HG03565 (cell line): ENCODE data around the gene TRAP1.
A peak's percentile ranks its signal among the peaks of the same experiment; 100 is the strongest.

Experiments
- ATAC-seq: cut with Tn5 transposase; IDR thresholded peaks from one replicate; pipeline ENCODE4 v1.9.1; 2021; ENCODE audit warnings: mild to moderate bottlenecking, moderate library complexity; ENCODE audit not compliant: unreplicated experiment

TRAP1 gene

DNA sequence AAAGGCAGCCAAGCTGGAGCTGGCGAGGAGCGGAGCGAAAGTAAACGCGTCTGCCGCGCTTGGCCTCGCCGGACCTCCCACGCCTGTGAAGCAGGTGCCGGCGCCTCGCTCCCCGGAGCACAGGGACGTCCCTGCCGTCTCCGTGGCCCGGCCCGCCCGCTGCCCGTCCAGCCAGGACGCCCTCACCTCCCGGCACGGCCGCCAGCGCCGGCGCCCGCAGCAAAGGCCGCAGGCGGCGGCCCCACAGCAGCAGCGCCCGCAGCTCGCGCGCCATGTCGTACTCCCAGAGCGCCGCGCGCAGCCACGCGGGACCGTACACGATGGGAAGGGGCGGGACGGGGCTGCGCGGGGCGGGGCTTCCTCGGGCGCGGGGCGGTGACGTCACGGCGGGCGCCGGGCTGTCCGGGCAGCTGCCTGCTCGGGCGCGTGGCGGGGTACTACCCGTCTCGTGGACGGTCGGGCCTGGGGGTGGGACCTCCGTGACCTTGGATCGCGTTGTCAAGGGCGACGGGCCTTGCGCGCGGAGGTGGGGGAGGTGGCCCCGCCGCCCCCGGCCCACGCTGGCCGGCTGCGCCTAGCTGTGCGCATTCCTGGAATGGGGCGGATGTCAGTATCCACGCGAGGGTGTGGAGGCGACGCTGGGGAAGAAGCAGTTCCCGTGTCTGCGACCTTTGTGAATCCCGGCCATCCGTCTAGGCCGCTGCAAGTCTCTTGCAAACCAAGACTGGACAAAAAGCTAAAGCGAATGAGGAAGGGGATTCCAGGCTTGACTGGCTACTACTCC lies at the start of gene TRAP1:
Gene TRAP1 (minus strand): TSS at position 290 of the 784 bp plus-strand sequence. CDS start 16 bp downstream, at position 274.
- ATAC-seq = peak; percentile 73

- ATAC-seq = no peak
These were observed 48.9 kb upstream of the TRAP1 start for GRCh38 chr16:3766177-3766576.

GRCh38 chr16:3764409-3764808 lies 47.1 kb upstream of the TRAP1 start:
- ATAC-seq = no peak

- ATAC-seq = no peak
These were observed 44.9 kb upstream of the TRAP1 start for GRCh38 chr16:3762107-3762750.

GRCh38 chr16:3761375-3762106 lies 44.2 kb upstream of the TRAP1 start:
- no peak for ATAC-seq

DNA sequence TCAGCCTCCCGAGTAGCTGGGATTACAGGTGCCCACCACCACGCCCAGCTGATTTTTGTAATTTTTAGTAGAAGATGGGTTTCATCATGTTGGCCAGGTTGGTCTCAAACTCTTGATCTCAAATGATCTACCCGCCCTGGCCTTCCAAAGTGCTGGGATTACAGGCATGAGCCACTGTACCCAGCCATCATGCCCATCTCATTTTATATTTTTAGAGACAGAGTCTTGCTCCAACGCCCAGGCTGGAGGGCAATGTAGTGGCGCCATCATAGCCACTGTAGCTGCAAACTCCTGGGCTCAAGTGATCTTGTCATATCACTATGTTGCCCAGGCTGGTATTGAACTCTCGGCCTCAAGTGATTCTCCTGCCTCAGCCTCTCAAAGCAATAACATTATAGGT lies 43.2 kb upstream of the TRAP1 start:
- no peak for ATAC-seq

- no peak for ATAC-seq
These were observed 42.4 kb upstream of the TRAP1 start for GRCh38 chr16:3759736-3760135.

DNA sequence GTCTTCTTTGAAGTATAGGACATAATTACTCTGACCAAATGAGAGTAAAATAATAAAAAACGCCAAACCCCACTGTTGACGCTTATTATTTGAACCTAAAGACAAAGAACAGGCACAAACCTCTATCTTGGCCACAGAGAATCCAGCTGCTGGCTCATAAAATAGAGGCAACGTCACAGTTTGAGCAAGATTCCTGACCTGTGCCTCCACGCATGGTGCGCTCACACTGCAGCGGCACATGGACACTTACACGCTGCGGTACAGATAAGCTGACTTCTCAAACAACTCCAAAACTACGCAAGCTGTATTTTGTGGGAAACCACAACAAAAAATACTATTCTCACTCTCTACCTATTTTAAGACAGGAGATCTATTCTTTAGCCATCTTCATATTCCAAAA lies 38.8 kb upstream of the TRAP1 start:
- ATAC-seq = no peak

GRCh38 chr16:3755249-3755648 lies 37.9 kb upstream of the TRAP1 start:
- no peak for ATAC-seq

GRCh38 chr16:3754772-3755171 lies 37.4 kb upstream of the TRAP1 start:
- no peak for ATAC-seq

DNA sequence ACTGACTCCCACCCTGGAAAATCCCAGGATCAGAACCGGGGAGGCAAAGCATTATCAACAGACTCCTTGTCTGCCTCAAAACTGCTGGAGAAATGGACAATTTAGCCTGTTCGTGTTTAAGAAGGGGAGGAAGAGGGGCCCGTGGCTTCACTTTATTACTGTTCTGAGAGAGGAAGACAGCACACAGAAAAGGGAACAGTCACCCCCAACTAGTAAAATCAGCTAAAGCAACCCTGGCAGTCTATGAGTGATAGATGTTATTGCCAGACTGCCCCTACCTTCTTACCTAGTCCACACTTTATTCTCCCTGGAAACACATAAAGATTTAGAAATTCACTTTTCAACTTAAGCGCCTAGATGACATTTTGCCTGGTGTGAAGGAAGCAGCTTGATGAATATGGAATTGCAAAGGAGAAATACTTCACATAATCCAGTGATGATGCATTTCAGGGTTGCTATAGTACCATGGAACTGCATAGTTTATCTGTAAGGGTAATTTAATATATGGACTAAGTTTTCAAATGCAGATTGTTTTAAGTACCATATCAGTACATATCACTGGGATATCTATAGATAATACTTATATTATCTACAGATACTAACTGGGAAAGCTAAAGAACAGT lies 36.9 kb upstream of the TRAP1 start:
- ATAC-seq = no peak

DNA sequence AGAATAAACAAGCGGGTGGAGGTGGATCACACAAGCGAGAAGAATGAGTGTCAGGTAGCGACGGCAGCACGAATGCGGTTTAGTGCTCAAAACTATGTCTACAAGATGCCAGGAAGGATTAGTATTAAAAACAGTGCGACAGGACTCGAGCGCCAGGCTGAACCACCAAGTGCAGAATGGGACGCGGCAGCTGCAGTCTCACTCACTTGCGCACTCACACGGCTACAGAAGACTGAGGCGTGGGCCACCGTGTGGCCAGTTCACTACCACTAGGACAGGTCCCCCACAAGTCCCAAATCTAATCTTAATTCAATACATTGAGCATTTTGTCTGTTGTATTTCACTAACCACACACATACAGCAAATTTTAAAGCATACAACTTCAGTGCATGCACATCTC lies 35.7 kb upstream of the TRAP1 start:
- no peak for ATAC-seq

- ATAC-seq = no peak
These were observed 34.6 kb upstream of the TRAP1 start for GRCh38 chr16:3751878-3752277.

- ATAC-seq = no peak
These were observed 31.0 kb upstream of the TRAP1 start for GRCh38 chr16:3748307-3748706.

DNA sequence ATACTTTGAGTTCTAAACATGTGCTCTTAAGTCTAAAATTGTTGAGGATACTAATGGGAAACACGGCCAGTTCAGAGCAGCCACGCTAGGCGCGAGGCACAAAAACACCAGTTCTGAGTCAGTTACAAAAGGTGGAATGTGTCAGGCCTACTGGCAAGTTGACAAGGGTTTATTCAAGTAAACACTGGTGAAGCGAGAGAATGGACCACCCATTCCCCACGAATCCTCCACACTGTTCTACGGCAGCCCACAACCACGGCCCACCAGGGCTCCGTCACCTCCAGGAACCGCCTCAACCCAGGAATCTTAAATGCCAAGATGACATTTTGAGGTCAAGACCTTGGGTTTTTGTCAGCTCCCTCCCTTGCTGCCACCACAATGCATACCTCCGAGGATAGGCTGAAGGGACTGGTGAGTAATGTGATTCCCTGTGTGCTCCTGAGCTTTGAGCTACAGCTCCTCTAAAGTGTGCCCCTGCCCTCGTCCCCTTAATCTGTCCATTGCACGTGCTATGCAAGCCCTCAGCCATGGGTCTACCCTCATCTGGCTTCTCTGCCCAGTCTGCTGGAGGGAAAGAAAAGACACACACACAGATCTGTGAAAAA lies 28.5 kb upstream of the TRAP1 start:
- ATAC-seq = no peak

- ATAC-seq = no peak
These were observed 26.7 kb upstream of the TRAP1 start for GRCh38 chr16:3744018-3744417.

DNA sequence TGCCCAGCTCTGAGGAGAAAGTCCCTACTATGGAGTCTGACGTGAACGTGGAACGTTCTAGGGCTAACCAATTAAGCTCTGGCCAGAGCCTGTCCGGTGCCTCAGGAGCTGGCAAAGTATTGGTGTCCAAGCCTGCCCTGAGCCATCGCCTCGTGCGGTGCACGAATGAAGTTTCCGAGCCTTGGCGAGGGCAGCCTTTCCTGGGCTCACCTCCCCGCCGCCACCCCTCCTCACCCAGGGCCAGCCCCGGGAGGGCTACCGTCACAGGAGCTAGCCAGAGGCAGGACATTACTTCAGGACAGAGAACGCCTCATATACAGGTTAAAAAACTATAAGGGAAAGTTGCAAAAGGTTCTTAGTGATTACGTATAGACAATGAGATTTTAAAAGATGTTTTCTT lies 23.6 kb upstream of the TRAP1 start:
- ATAC-seq = no peak

DNA sequence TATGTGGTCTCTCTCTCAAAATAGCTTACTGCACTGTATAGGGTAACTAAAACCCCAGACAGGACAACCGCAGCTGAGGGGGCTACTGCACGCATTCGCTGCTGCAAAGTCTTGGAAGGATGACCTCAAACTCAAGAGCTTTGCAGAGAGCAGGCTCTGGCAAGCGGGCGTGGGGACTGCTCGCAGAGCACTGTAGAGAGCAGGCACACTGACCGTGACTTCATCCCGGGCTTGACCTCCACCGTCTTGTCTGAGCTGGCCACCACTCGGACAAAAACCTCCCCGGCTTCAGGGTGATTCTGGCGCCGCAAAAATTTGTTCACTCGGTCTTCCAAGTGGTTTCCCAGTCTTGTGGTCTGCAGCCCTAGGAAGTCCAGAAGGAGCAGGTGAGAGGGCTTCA lies 22.9 kb upstream of the TRAP1 start:
- ATAC-seq = no peak

DNA sequence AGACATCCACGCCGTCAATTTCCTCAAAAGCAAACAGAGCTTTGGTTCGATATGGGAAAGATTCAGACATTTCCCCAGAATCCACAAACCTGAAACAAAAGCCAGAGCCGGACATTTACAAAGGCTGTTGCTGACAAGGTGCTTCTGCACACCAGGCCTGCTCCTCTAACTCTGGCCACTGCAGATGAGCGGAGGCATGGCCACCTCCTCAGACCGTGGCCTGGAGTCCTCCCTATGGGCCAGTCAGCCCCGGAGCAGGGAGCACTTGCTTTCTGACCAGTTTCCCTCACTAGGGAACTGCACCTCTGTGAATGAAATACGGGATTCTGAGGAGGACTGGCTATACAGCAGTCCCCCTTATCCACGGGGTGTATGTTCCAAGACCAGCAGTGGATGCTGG lies 22.3 kb upstream of the TRAP1 start:
- ATAC-seq = no peak

- ATAC-seq = no peak
These were observed 21.2 kb upstream of the TRAP1 start for GRCh38 chr16:3738541-3738940.

DNA sequence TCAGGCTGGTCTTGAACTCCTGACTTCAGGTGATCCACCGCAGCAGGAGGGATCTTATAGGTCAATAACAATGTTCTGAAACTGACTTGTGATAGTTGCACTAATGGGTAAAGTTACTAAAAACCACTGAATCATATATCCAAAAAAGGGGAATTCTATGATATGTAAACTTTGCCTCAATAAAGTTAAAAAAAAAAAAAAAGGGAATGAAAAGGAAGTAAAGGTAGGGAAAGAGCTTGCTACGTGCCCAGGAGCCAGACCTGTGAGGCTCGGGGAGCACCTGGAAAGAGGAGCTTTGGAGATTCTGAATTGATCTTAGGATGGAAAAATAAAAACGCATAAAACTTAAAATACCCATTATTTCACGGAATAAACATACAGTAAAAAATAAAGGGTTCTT lies 20.8 kb upstream of the TRAP1 start:
- no peak for ATAC-seq
